H9 (cell line): ENCODE data around the gene NDNF. TPM values are rescaled to one million over a fixed set of nuclear protein-coding genes. Genes with fewer than 3 reads are reported as not detected.

Source experiments
- DNase-seq: peaks from one replicate; pipeline ENCODE4 v3.0.0-alpha.2; 2017
- H2AFZ ChIP-seq: one replicate; pipeline ENCODE4 v1.6.1; 2013; ENCODE audit warnings: mild to moderate bottlenecking, low read length, control low read depth, moderate library complexity
- H2AK5ac ChIP-seq: 2 replicates; pipeline ENCODE4 v1.6.1; 2013; ENCODE audit warnings: low read length, control low read depth, mixed read lengths; ENCODE audit not compliant: insufficient read length
- H2BK120ac ChIP-seq: one replicate; pipeline ENCODE4 v1.6.1; 2013; ENCODE audit warnings: low read depth, mild to moderate bottlenecking, low read length, control low read depth, inconsistent platforms; ENCODE audit not compliant: poor library complexity, severe bottlenecking
- H2BK12ac ChIP-seq: 2 replicates; pipeline ENCODE4 v1.6.1; 2013; ENCODE audit warnings: low read length, control low read depth, mixed read lengths, low read depth; ENCODE audit not compliant: insufficient read length
- H2BK15ac ChIP-seq: 2 replicates; pipeline ENCODE4 v1.6.1; 2013; ENCODE audit warnings: low read depth, low read length, control low read depth
- H2BK20ac ChIP-seq: one replicate; pipeline ENCODE4 v1.6.1; 2013; ENCODE audit warnings: low read depth, mild to moderate bottlenecking, low read length, control low read depth, inconsistent platforms; ENCODE audit not compliant: poor library complexity, severe bottlenecking
- H2BK5ac ChIP-seq: 2 replicates; pipeline ENCODE4 v1.6.1; 2013; ENCODE audit warnings: low read length, control low read depth, mixed read lengths; ENCODE audit not compliant: insufficient read length
- H3K14ac ChIP-seq: 2 replicates; pipeline ENCODE4 v1.6.1; 2013; ENCODE audit warnings: low read length, control low read depth; ENCODE audit not compliant: insufficient read depth
- H3K18ac ChIP-seq: 2 replicates; pipeline ENCODE4 v1.6.1; 2013; ENCODE audit warnings: low read depth, mild to moderate bottlenecking, mixed read lengths, low read length, control low read depth; ENCODE audit not compliant: insufficient read length
- H3K23ac ChIP-seq: 2 replicates; pipeline ENCODE4 v1.6.1; 2013; ENCODE audit warnings: low read length, control low read depth, mixed read lengths, low read depth; ENCODE audit not compliant: insufficient read length
- H3K23me2 ChIP-seq: 2 replicates; pipeline ENCODE4 v1.6.1; 2013; ENCODE audit warnings: low read depth, mild to moderate bottlenecking, mixed read lengths, low read length, control low read depth; ENCODE audit not compliant: insufficient read length, poor library complexity, severe bottlenecking
- H3K27ac ChIP-seq: 2 replicates; pipeline ENCODE4 v1.5.1; 2013; ENCODE audit warnings: low read length, control low read depth, mixed read lengths, low read depth; ENCODE audit not compliant: insufficient read length
- H3K27me3 ChIP-seq: 2 replicates; pipeline ENCODE4 v1.6.1; 2013; ENCODE audit warnings: low read length, control low read depth, inconsistent platforms; ENCODE audit not compliant: insufficient read depth
- H3K4ac ChIP-seq: 2 replicates; pipeline ENCODE4 v1.6.1; 2013; ENCODE audit warnings: low read depth, mild to moderate bottlenecking, control low read depth, inconsistent platforms, low read length, moderate library complexity
- H3K4me1 ChIP-seq: 2 replicates; pipeline ENCODE4 v1.6.1; 2013; ENCODE audit warnings: low read length, control low read depth, inconsistent platforms; ENCODE audit not compliant: insufficient read depth
- H3K4me2 ChIP-seq: 2 replicates; pipeline ENCODE4 v1.6.1; 2013; ENCODE audit warnings: low read length, control low read depth, mixed read lengths; ENCODE audit not compliant: insufficient read length, insufficient read depth
- H3K56ac ChIP-seq: 2 replicates; pipeline ENCODE4 v1.6.1; 2013; ENCODE audit warnings: low read depth, mild to moderate bottlenecking, mixed read lengths, low read length, control low read depth; ENCODE audit not compliant: insufficient read length
- H3K79me1 ChIP-seq: 2 replicates; pipeline ENCODE4 v1.6.1; 2013; ENCODE audit warnings: low read depth, mild to moderate bottlenecking, moderate library complexity, low read length, control low read depth, inconsistent platforms; ENCODE audit not compliant: insufficient read depth, poor library complexity, severe bottlenecking
- H3K79me2 ChIP-seq: 2 replicates; pipeline ENCODE4 v1.6.1; 2013; ENCODE audit warnings: low read length, control low read depth, inconsistent platforms; ENCODE audit not compliant: insufficient read depth
- H3K9ac ChIP-seq: 2 replicates; pipeline ENCODE4 v1.6.1; 2013; ENCODE audit warnings: low read length, control low read depth, mixed read lengths; ENCODE audit not compliant: insufficient read length; ENCODE audit errors: extremely low read depth
- H3K9me3 ChIP-seq: one replicate; pipeline ENCODE4 v1.6.1; 2013; ENCODE audit warnings: low read depth, low read length, inconsistent platforms; ENCODE audit not compliant: control insufficient read depth
- H3T11ph ChIP-seq: one replicate; pipeline ENCODE4 v1.6.1; 2013; ENCODE audit warnings: mild to moderate bottlenecking, low read length, control low read depth, inconsistent platforms
- H4K20me1 ChIP-seq: one replicate; pipeline ENCODE4 v1.6.1; 2013; ENCODE audit not compliant: control insufficient read depth, insufficient read length, insufficient read depth
- H4K5ac ChIP-seq: 2 replicates; pipeline ENCODE4 v1.6.1; 2013; ENCODE audit warnings: low read depth, mild to moderate bottlenecking, mixed read lengths, low read length, control low read depth; ENCODE audit not compliant: insufficient read length
- H4K8ac ChIP-seq: replicated peaks from 2 replicates; pipeline ENCODE4 v1.6.1; 2013; ENCODE audit warnings: low read length, control low read depth, mixed read lengths, low read depth; ENCODE audit not compliant: insufficient read length
- H4K91ac ChIP-seq: 2 replicates; pipeline ENCODE4 v1.6.1; 2013; ENCODE audit warnings: low read depth, mild to moderate bottlenecking, moderate library complexity, mixed read lengths, low read length, control low read depth; ENCODE audit not compliant: insufficient read length
- H3K27ac Mint-ChIP-seq, 3 experiments: 2 replicates in 2 of 3; 3 replicates in 1 of 3; pipeline ENCODE4 v1.8.0; 2020 to 2021; ENCODE audit warnings: mixed read lengths in 3 of 3, mild to moderate bottlenecking in 1 of 3, moderate library complexity in 1 of 3
- H3K27me3 Mint-ChIP-seq: 2 replicates; pipeline ENCODE4 v1.8.0; 2021; ENCODE audit warnings: low read depth, mild to moderate bottlenecking, moderate library complexity, mixed read lengths
- H3K36me3 Mint-ChIP-seq, 3 experiments: 2 replicates in 2 of 3; 3 replicates in 1 of 3; pipeline ENCODE4 v1.8.0; 2020 to 2021; ENCODE audit warnings: low read depth in 3 of 3, mixed read lengths in 3 of 3; ENCODE audit not compliant: insufficient read depth in 1 of 3
- H3K4me1 Mint-ChIP-seq, 2 experiments: 2 replicates each; pipeline ENCODE4 v1.8.0; 2020; ENCODE audit warnings: mixed read lengths in 2 of 2
- H3K4me3 Mint-ChIP-seq, 2 experiments: 2 replicates in 1 of 2; 3 replicates in 1 of 2; pipeline ENCODE4 v1.8.0; 2020 to 2021; ENCODE audit warnings: mild to moderate bottlenecking in 2 of 2, mixed read lengths in 2 of 2, moderate library complexity in 1 of 2
- H3K9me3 Mint-ChIP-seq, 2 experiments: 2 replicates in 1 of 2; 3 replicates in 1 of 2; pipeline ENCODE4 v1.8.0; 2020; ENCODE audit warnings: mild to moderate bottlenecking in 2 of 2, mixed read lengths in 2 of 2, moderate library complexity in 1 of 2
- WGBS: extraction: QIAGEN DNeasy Blood & Tissue Kit; methylation state at CpG from one replicate; pipeline ENCODE4 v1.1.7; 2013; ENCODE audit warnings: missing lambda C conversion rate, low lambda C conversion rate, mixed read lengths; ENCODE audit not compliant: insufficient read length; ENCODE audit errors: extremely low coverage; 5-methylcytosine and 5-hydroxymethylcytosine counted together
- total RNA-seq: library from RNA; stranded (reverse); gene quantifications from 2 replicates; pipeline ENCODE4 v1.2.1, GENCODE V29; 2021
- TF ChIP-seq, protein P1 (sequence below): fragments of 200-600 bp; sonication (generic); conservative IDR thresholded peaks from 3 replicates; pipeline ENCODE4 v1.8.0; 2021; ENCODE audit warnings: antibody characterized with exemption, mild to moderate bottlenecking

The NDNF gene
- total RNA-seq, 1 experiment from 2014 or later: 0.17 TPM

DNA sequence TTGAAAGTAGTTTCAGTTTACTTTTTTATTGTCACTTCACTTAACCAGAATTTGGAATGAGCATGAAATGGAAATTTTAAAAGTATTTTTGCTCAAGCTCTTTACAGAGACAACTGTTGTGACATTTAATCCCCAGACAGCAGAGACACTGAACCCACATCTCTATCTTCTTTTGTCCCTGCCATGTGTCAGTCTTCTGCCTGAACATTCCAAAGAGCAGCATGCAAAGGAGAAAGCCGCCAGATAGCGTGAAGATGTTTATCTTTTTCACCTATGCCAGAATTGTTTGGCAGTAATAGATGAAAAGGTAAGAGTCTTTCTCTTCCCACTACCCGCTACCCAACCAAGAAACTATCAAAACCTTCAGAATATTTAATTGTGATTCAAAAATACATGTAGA is 46.8 kb downstream of the NDNF start:
- no CpG with 5 or more reads among the region's 3 CpGs for WGBS

More for the DNA sequence above, 46.8 kb downstream of the NDNF start:
- DNase-seq: no peak
- Histone ChIP-seq H3K56ac (no peak overlapping the region), H2BK120ac (no peak overlapping the region), H3K4me2 (no peak overlapping the region), H3K18ac (no peak overlapping the region), H3K4ac (no peak overlapping the region), H2BK15ac (no peak overlapping the region), H2AK5ac (no peak overlapping the region), H4K5ac (no peak overlapping the region), H3K27ac (no peak overlapping the region), H3K23me2 (no peaks in the 10 kb centered on the region), H2AFZ (no peak overlapping the region), H4K20me1 (no peaks in the 10 kb centered on the region), H3T11ph (no peak overlapping the region), H3K23ac (no peak overlapping the region), H4K91ac (no peak overlapping the region), H2BK20ac (no peak overlapping the region), H2BK12ac (no peak overlapping the region), H3K9ac (no peak overlapping the region), H3K4me1 (no peaks in the 10 kb centered on the region), H3K27me3 (no peaks in the 10 kb centered on the region), H4K8ac (no peak overlapping the region), H3K14ac (no peak overlapping the region), H3K79me1 (no peaks in the 10 kb centered on the region), H3K9me3 (no peaks in the 10 kb centered on the region), H2BK5ac (no peak overlapping the region), H3K79me2 (no peaks in the 10 kb centered on the region)
- no peak overlapping the region for H3K4me3 Mint-ChIP-seq
- H3K27ac Mint-ChIP-seq: no peak overlapping the region
- no peaks in the 10 kb centered on the region; a peak in 1 of 7 replicates for H3K36me3 Mint-ChIP-seq
- TF ChIP-seq, protein P1, sequence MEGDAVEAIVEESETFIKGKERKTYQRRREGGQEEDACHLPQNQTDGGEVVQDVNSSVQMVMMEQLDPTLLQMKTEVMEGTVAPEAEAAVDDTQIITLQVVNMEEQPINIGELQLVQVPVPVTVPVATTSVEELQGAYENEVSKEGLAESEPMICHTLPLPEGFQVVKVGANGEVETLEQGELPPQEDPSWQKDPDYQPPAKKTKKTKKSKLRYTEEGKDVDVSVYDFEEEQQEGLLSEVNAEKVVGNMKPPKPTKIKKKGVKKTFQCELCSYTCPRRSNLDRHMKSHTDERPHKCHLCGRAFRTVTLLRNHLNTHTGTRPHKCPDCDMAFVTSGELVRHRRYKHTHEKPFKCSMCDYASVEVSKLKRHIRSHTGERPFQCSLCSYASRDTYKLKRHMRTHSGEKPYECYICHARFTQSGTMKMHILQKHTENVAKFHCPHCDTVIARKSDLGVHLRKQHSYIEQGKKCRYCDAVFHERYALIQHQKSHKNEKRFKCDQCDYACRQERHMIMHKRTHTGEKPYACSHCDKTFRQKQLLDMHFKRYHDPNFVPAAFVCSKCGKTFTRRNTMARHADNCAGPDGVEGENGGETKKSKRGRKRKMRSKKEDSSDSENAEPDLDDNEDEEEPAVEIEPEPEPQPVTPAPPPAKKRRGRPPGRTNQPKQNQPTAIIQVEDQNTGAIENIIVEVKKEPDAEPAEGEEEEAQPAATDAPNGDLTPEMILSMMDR: no peak
- H3K4me1 Mint-ChIP-seq: peaks cover 7% of the 10 kb centered on the region in 2 experiments
- no peaks in the 10 kb centered on the region for H3K27me3 Mint-ChIP-seq
- H3K9me3 Mint-ChIP-seq: no peaks in the 10 kb centered on the region
